Measurements from ENCODE around the gene CYP3A5.
"Not testable (repeated sequence)": the region's sequence is repeated elsewhere in the genome, so short reads cannot be mapped to it uniquely, and the experiment has no call there.

CYP3A5 gene

GRCh38 chr7:99637414-99637813 lies 42.4 kb downstream of the CYP3A5 start:
- DNase-seq: not testable (repeated sequence)

DNA sequence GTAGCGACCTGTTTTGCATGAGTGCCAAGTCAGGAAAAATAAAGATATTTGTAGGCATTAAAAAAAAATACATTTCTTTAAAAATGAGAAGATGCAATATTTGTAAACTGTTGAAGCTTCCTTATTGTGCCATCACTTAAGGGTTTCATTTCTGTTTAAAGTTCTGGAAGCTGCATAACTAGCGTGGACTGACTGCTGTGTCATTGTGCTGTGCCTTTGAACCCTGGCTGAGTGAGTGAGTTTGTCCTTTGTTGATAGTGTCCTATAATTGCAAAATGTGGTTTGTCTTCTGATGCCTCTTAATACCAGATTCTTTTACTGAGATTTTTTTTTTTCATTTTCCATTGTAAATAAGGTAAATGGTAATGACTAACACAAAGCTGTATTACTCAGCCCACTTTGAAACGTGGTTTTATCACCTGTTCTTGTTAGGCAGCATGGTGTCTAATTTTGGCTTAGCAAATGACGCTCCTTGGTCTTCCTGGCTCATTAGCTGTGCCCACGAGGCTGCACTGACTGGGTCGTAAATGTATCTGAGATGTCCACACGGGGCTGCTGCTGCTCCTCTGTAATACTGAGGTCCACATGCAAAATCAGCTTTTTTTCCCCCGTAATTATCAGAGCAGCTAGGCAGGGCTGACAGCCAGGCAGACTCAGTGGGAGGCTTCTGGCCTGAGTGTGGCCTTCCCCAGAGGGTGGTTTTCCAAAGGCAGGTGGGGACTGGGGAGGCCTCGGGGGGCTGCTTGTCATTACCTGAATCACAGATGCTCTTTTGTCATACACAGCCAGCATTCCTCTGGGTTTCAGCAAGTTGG lies 48.3 kb downstream of the CYP3A5 start:
- DNase-seq: no peak

GRCh38 chr7:99629643-99630042 lies 50.2 kb downstream of the CYP3A5 start:
- no peak for DNase-seq

- no peak for DNase-seq
These were observed 51.0 kb downstream of the CYP3A5 start for GRCh38 chr7:99628471-99629465.

DNA sequence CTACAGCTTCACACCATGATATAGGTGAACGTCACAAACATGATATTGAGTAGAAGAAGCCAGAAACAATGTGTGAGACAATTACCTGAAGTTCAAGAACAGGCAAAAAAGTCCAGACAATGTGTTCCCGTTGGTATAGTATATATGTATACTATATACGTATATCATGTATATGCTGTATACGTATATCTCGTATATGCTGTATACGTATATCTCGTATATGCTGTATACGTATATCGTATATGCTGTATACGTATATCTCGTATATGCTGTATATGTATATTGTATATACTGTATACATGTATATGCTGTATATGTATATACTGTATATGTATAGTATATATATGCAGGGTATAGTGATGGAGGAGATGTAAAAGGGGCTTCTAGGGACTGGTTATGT lies 52.3 kb downstream of the CYP3A5 start:
- DNase-seq: no peak

DNA sequence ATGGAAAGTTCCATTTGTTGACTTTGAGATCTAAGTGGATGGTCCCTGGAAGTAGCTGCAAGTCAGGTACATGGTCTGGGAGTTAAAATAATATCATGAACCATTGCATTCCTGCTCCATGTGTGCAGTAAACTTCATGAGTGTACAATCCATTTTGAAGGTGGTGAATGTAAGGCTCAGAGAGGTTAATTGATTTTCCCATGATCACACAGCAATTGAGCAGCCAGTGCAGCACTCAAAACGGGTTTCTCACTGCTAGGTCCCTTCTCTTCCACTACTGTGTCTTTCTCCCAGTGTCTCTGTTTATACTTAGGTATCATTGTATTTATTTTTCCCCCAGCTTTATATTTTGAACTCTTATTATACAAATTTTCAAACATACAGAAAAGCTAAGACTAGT lies 53.1 kb downstream of the CYP3A5 start:
- no peak for DNase-seq

DNA sequence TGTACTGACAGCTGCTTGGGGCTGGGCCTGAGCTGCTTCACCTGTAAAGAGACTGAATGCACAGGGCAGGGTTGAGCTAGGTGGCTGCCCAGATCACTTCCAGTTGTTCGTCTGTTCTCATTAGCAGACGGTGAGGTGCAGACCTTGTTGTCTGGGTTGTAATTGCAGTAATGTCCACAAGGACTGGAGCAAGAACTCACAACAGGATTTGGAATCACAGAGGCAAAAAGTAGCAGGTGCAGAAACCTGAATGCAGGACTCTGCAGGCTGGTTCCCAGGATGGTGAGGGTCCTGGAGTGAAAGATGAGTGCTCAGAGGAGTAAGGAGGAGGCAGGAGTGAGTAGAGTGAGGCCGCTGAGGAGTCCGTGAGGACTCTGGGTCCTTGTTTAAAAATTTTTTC lies 53.8 kb downstream of the CYP3A5 start:
- DNase-seq: no peak

- no peak for DNase-seq
These were observed 54.5 kb downstream of the CYP3A5 start for GRCh38 chr7:99625321-99625720.

- no peak for DNase-seq
These were observed 55.3 kb downstream of the CYP3A5 start for GRCh38 chr7:99624484-99624883.

DNA sequence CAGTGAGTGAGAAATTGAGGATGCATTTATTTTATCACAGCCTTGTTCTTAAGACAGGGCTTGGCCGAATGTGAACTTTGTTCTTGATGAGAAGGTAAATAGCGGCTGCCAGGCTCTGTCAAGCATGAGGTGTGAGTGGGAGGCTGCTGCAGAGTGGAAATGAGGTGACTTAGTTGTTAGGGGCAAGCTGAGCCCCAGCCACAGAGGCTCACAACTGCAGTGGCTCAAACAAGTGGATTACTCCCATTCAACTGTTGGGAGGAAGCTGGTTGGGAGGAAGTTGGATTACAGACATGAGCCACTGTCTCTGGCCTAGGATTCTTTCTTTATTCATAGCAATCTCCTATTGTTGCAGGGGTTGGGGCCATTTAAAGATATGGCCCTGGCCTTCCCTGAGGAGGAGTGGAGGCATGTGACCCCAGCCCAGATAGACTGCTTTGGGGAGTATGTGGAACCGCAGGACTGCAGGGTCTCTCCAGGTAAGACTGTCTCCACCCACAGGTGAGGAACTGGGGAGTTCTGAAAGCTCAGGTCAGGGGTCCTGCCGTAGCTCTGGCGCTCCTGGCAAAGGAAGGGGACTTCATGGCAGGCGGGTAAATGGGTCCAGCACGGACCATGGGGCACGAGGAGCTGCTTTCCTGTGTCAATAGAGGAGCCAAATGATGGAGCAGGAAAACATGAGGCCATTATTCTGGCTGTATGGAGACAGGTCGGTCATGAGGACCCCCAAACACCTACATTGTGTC lies 55.9 kb downstream of the CYP3A5 start:
- DNase-seq: no peak

DNA sequence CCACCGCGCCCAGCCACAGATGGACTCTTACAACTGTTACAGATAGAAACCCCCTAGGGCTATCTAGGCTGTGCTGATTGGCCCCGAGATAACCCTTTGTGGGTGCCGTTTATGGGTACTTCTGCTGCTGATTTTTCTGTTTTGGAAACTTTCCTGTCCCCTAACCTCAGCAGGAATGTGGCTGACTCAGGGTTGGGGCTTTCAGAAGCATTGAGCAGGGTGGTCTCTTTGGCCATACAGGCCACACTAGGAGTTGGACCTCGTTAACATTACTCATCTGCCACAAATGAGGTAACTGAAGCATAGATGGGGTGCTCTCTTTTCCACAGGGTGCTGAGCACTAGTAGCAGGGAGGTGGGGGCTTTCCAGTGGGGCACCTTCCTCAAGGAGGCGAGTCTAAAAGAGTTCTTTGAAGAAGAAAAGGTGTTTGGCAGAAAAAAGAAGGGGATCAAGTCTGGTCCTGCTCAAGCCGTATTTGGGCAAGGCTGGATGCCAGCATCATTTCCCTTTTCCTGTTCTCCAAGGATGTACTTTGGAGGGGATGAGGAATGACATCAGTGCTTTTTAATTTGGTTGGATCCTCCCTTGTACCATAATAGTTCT lies 56.6 kb downstream of the CYP3A5 start:
- DNase-seq: no peak

- no peak for DNase-seq
These were observed 57.2 kb downstream of the CYP3A5 start for GRCh38 chr7:99622596-99622995.

- DNase-seq: no peak
These were observed 58.5 kb downstream of the CYP3A5 start for GRCh38 chr7:99621271-99621670.

DNA sequence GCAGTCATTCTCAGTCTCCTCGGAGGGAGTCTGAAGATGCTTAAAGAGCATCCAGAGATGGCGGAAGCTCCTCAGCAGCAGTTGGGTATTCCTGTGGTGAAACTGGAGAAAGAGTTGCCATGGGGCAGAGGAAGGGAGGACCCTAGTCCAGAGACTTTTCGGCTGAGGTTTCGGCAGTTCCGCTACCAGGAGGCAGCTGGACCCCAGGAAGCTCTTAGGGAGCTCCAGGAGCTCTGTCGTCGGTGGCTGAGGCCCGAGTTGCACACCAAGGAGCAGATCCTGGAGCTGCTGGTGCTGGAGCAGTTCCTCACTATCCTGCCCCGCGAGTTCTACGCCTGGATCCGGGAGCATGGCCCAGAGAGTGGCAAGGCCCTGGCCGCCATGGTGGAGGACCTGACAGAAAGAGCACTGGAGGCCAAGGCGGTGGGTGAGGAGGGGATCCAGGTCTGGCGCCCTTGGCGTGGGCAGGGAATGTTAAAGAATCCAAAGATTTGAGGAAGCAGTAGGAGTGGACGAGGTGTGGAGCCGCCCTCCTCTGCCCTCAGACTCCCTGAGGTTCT lies 60.1 kb downstream of the CYP3A5 start:
- no peak for DNase-seq

GRCh38 chr7:99618726-99619125 lies 61.1 kb downstream of the CYP3A5 start:
- DNase-seq: no peak

GRCh38 chr7:99617192-99617781 lies 62.5 kb downstream of the CYP3A5 start:
- DNase-seq: no peak

DNA sequence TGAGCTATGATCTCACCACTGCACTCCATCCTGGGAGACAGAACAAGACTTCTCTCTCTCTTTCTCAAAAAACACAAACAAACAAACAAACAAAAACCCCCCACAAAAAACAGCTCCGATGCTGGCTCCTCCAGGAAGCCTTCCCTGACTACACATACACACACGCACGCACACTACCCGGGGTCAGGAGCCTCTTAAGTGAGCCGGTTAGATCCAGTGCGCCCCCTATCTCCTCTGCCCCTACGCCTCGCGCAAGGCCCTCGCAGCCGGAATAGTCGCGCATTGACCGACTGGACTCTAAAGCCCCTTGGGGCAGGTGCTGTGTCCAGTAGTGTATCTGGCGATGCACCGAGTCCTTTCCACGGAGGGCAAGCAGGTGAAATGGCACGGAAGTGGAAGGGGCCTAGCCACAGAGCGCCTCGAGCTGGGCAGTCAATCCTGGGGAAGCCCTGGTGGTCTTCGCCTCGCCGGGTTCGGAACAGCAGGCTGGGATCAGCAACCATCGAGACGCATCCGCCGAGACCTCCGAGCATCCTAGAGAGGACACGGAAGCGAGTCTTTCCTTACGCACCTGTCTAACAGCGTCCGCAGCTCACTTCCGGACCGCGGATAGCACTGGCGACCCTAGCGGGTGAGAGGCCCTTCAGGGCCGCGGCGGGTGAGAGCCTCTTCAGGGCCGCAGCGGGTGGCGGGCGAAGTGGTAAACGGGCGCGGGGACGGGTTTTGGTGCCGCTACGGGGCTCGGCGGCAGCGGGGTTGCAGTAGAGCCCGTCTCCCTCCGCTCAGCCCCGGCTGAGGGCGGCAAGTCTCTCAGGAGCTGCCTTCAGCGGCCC lies 63.2 kb downstream of the CYP3A5 start, which contains the start of gene ZSCAN25:
Gene ZSCAN25 (plus strand): TSS at position 588 of the 833 bp plus-strand sequence. CDS start 2,661 bp downstream, outside the sequence.
- DNase-seq: no peak

- no peak for DNase-seq
These were observed 63.8 kb downstream of the CYP3A5 start for GRCh38 chr7:99615989-99616358.

DNA sequence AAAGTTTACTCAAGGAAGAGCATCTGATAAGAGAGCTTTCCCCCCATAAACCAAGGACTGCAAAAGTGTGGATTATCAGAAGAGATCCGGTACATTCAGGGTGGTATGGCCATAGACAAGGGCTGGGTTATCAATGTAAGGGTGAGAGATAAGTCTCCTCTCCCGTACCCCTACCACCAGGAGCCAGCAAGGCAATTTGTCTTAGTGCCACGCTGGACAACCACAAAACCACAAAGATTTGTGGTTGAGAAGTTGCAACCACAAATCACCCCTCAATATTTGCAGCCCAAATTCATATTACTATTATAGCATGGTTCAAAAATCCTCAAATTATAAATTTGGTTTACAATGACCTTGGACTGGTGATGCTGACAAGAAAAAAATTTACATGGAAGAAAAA lies 65.3 kb downstream of the CYP3A5 start:
- no peak for DNase-seq

DNA sequence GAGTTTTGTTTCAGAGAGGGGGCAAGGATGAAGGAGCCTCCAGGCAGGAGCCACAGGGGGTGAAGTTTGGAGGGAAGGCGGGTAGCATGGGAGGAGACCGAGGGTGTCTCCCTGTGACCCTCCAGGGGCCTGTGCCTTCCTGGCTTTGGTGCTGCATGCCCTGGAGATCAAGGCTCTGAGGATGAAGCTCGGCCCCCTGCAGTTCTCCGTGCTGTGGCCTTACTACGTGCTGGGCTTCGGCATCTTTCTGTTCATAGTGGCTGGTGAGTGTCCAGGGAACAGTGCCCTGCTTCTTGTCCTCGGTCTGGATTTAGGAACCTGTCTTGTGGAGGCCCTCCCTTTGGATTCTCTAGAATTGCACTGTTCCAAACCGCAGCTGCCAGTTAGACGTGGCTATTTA lies 72.2 kb downstream of the CYP3A5 start:
- no peak for DNase-seq

GRCh38 chr7:99606531-99606930 lies 73.3 kb downstream of the CYP3A5 start:
- no peak for DNase-seq
